Dedifferentiated amniotic fluid mesenchymal stem cell (primary cell): Measurements from ENCODE around the gene C2orf69.

Source experiments
- DNase-seq: peaks from one replicate; pipeline ENCODE4 v3.0.0-alpha.2; 2016; ENCODE audit errors: extremely low spot score

Gene C2orf69

GRCh38 chr2:199968126-199968525, 57.0 kb downstream of the C2orf69 start:
- DNase-seq = no peak

GRCh38 chr2:199972088-199972626, 61.1 kb downstream of the C2orf69 start:
- no peak for DNase-seq

- peak; percentile 82 for DNase-seq
Measured at GRCh38 chr2:199973703-199974102, 62.6 kb downstream of the C2orf69 start.

GRCh38 chr2:199975273-199975895, 64.3 kb downstream of the C2orf69 start:
- peak; percentile 90 for DNase-seq
